ENCODE data around the gene VAC14.

Gene VAC14

GRCh38 chr16:70726892-70727361, 74.0 kb downstream of the VAC14 start:
- Histone ChIP-seq H3K27ac (replicated peaks) (no peak overlapping the region; the same call in 1 of the 2 replicates), H3K4me3 (replicated peaks; ENCODE audit: insufficient read depth, low read length) (no peak overlapping the region), H3K27me3 (ENCODE audit: insufficient read depth, poor library complexity, severe bottlenecking) (no peaks in the 10 kb centered on the region)
- DNase-seq (ENCODE audit: low read depth in 1 of 2, low spot score in 1 of 2): no peak
- TF ChIP-seq REST (IDR thresholded peaks at IDR 0.05; ENCODE audit: insufficient replicate concordance, low read depth) (no peak), SPI1 (IDR thresholded peaks at IDR 0.05; ENCODE audit: borderline replicate concordance, low read depth) (no peak), GABPA (IDR thresholded peaks at IDR 0.05; ENCODE audit: low read depth) (no peak), POLR2AphosphoS5 (IDR thresholded peaks at IDR 0.05; ENCODE audit: low read depth) (no peak), CTCF (IDR thresholded peaks at IDR 0.05; ENCODE audit: insufficient read depth, low read length) (no peak)

GRCh38 chr16:70725912-70726828, 74.8 kb downstream of the VAC14 start:
- TF ChIP-seq POLR2AphosphoS5 (IDR thresholded peaks at IDR 0.05; ENCODE audit: low read depth) (no peak), REST (IDR thresholded peaks at IDR 0.05; ENCODE audit: insufficient replicate concordance, low read depth) (no peak), CTCF (IDR thresholded peaks at IDR 0.05; ENCODE audit: insufficient read depth, low read length) (no peak), SPI1 (IDR thresholded peaks at IDR 0.05; ENCODE audit: borderline replicate concordance, low read depth) (no peak), GABPA (IDR thresholded peaks at IDR 0.05; ENCODE audit: low read depth) (no peak)
- Histone ChIP-seq H3K27ac (replicated peaks) (no peak overlapping the region), H3K27me3 (ENCODE audit: insufficient read depth, poor library complexity, severe bottlenecking) (no peaks in the 10 kb centered on the region), H3K4me3 (replicated peaks; ENCODE audit: insufficient read depth, low read length) (no peak overlapping the region)
- no peak for DNase-seq (ENCODE audit: low read depth in 1 of 2, low spot score in 1 of 2)

- H3K27me3 ChIP-seq (ENCODE audit: insufficient read depth, poor library complexity, severe bottlenecking): no peaks in the 10 kb centered on the region
- DNase-seq (ENCODE audit: low read depth in 1 of 2, low spot score in 1 of 2): no peak
- TF ChIP-seq CTCF (IDR thresholded peaks at IDR 0.05; ENCODE audit: insufficient read depth, low read length) (no peak), REST (IDR thresholded peaks at IDR 0.05; ENCODE audit: insufficient replicate concordance, low read depth) (no peak)
- H3K4me3 ChIP-seq (replicated peaks; ENCODE audit: insufficient read depth, low read length): no peak overlapping the region
- H3K27ac ChIP-seq (replicated peaks): no peak overlapping the region
Observed at GRCh38 chr16:70725024-70725911, 75.7 kb downstream of the VAC14 start.
